ENCODE data around the gene SYT17.

SYT17 gene

DNA sequence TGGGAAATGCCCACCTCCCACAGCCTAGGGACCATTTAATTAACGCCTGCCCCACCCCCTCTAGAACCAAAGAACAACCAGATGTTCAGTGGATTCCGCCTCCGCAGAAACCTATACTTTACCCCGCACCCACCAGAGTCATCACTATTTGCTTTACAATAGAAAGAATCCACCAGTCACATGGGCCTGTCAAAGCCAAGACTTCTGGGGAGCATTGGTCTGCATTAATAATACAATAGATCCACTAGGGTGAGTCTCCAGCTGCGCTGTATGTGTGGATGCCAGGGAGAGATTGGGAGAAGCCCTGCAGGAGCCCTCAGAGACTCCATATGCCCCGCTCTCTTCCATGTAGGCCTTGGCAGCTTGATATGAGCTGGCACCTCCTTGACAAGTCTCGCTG, 148.8 kb downstream of the SYT17 start:
- Histone ChIP-seq H3K9ac (ENCODE audit: low read length) (no peak overlapping the region), H3K27me3 (ENCODE audit: insufficient read depth, low read length) (no peaks in the 10 kb centered on the region)

More for the DNA sequence above, 148.8 kb downstream of the SYT17 start:
- TF ChIP-seq, protein P1, sequence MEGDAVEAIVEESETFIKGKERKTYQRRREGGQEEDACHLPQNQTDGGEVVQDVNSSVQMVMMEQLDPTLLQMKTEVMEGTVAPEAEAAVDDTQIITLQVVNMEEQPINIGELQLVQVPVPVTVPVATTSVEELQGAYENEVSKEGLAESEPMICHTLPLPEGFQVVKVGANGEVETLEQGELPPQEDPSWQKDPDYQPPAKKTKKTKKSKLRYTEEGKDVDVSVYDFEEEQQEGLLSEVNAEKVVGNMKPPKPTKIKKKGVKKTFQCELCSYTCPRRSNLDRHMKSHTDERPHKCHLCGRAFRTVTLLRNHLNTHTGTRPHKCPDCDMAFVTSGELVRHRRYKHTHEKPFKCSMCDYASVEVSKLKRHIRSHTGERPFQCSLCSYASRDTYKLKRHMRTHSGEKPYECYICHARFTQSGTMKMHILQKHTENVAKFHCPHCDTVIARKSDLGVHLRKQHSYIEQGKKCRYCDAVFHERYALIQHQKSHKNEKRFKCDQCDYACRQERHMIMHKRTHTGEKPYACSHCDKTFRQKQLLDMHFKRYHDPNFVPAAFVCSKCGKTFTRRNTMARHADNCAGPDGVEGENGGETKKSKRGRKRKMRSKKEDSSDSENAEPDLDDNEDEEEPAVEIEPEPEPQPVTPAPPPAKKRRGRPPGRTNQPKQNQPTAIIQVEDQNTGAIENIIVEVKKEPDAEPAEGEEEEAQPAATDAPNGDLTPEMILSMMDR (IDR thresholded peaks at IDR 0.05; ENCODE audit: low read length) = no peak
- TF ChIP-seq EZH2 (IDR thresholded peaks at IDR 0.05; ENCODE audit: borderline replicate concordance, low read length) = no peak
- Histone ChIP-seq H3K9me3 (ENCODE audit: low read length) (no peaks in the 10 kb centered on the region), H2AFZ (ENCODE audit: low read length) (no peak overlapping the region), H3K27ac (ENCODE audit: low read depth, low read length, poor library complexity, severe bottlenecking) (no peak overlapping the region), H3K4me2 (ENCODE audit: low read length) (no peak overlapping the region), H3K79me2 (ENCODE audit: insufficient read depth, low read length) (no peaks in the 10 kb centered on the region), H3K4me3 (ENCODE audit: low read depth, low read length, poor library complexity, severe bottlenecking) (no peak overlapping the region), H4K20me1 (ENCODE audit: insufficient read depth, low read length) (no peaks in the 10 kb centered on the region), H3K36me3 (ENCODE audit: insufficient read depth, low read length) (no peaks in the 10 kb centered on the region), H3K9me2 (ENCODE audit: low read depth, low read length) (no peaks in the 10 kb centered on the region), H3F3A (ENCODE audit: insufficient read depth, low read length) (no peaks in the 10 kb centered on the region), H3K4me1 (ENCODE audit: insufficient read depth, low read length, severe bottlenecking) (no peaks in the 10 kb centered on the region)

All from OCI-LY1 (cell line).